Upper lobe of left lung (tissue), 4 donors: ENCODE data around the gene MAPK12.

Experiments
- EP300 ChIP-seq, 4 donors: sonication (generic); formaldehyde crosslinking; IDR thresholded peaks; one replicate each; pipeline ENCODE4 v1.5.1; 2017; ENCODE audit warnings: antibody characterized with exemption in 4 of 4, control low read depth in 2 of 4
- POLR2A ChIP-seq, 4 donors: fragments of 450-650 bp; IDR thresholded peaks; one replicate each; pipeline ENCODE4 v1.5.1; 2016 to 2017; ENCODE audit warnings: antibody characterized with exemption in 4 of 4, mild to moderate bottlenecking in 2 of 4
- TF ChIP-seq, protein P1 (sequence below), 6 experiments: fragments of 450-650 bp in 4 of 6; fragments of 200-600 bp in 2 of 6; sonication (generic) in 2 of 6; IDR thresholded peaks; one replicate each; pipeline ENCODE4 v1.5.1; 2016 to 2019; ENCODE audit warnings: antibody characterized with exemption in 6 of 6

DNA sequence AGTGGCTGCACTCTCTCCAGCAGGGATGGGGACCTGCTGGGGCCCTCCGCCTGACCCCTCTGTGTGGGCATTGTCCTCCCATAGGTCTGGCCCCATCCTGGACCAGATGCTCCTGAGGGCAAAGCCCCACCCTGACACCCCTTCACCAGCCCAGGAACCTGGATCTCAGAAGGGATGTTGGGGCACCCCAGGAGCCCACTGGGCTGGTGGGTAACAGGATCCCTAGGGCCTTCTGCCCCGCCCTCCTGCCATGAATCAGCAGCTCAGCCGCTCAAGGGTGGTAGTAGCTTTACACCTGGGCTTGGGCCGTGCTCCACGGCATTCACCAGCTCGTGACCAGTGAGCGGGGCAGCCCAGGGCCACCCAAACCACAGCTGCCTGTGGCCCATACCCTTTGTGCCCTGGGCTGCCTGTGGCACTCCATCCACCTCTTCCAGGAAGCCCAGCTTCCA, 1.0 kb upstream of the MAPK12 start:
- TF ChIP-seq, protein P1, sequence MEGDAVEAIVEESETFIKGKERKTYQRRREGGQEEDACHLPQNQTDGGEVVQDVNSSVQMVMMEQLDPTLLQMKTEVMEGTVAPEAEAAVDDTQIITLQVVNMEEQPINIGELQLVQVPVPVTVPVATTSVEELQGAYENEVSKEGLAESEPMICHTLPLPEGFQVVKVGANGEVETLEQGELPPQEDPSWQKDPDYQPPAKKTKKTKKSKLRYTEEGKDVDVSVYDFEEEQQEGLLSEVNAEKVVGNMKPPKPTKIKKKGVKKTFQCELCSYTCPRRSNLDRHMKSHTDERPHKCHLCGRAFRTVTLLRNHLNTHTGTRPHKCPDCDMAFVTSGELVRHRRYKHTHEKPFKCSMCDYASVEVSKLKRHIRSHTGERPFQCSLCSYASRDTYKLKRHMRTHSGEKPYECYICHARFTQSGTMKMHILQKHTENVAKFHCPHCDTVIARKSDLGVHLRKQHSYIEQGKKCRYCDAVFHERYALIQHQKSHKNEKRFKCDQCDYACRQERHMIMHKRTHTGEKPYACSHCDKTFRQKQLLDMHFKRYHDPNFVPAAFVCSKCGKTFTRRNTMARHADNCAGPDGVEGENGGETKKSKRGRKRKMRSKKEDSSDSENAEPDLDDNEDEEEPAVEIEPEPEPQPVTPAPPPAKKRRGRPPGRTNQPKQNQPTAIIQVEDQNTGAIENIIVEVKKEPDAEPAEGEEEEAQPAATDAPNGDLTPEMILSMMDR (IDR thresholded peaks at IDR 0.05): no peak
- TF ChIP-seq EP300 (IDR thresholded peaks at IDR 0.05) (no peak), POLR2A (IDR thresholded peaks at IDR 0.05) (no peak)
